GM18499 (cell line): Measurements from ENCODE around the gene ZFHX3.

Source experiments
- ATAC-seq: cut with Tn5 transposase; IDR thresholded peaks from one replicate; pipeline ENCODE4 v1.9.1; 2021; ENCODE audit warnings: moderate number of reproducible peaks; ENCODE audit not compliant: insufficient read depth, unreplicated experiment

Gene ZFHX3

GRCh38 chr16:72985148-72985941 is 62.6 kb downstream of the ZFHX3 start:
- ATAC-seq: no peak

- ATAC-seq: no peak
Observed at GRCh38 chr16:72983728-72984350, 64.1 kb downstream of the ZFHX3 start.

- no peak for ATAC-seq
Observed at GRCh38 chr16:72983241-72983640, 64.7 kb downstream of the ZFHX3 start.

- no peak for ATAC-seq
Observed at GRCh38 chr16:72979974-72980373, 68.0 kb downstream of the ZFHX3 start.

- ATAC-seq: no peak
Observed at GRCh38 chr16:72978212-72978611, 69.7 kb downstream of the ZFHX3 start.

- no peak for ATAC-seq
Observed at GRCh38 chr16:72977127-72977526, 70.8 kb downstream of the ZFHX3 start.

- no peak for ATAC-seq
Observed at GRCh38 chr16:72976438-72977064, 71.4 kb downstream of the ZFHX3 start.

- ATAC-seq: no peak
Observed at GRCh38 chr16:72975809-72976437, 72.0 kb downstream of the ZFHX3 start.

GRCh38 chr16:72974142-72974769 is 73.7 kb downstream of the ZFHX3 start:
- ATAC-seq: no peak

GRCh38 chr16:72972878-72973571 is 74.9 kb downstream of the ZFHX3 start:
- ATAC-seq: no peak

GRCh38 chr16:72971370-72971769 is 76.6 kb downstream of the ZFHX3 start:
- no peak for ATAC-seq

- ATAC-seq: no peak
Observed at GRCh38 chr16:72970656-72971055, 77.3 kb downstream of the ZFHX3 start.

- no peak for ATAC-seq
Observed at GRCh38 chr16:72969812-72970211, 78.1 kb downstream of the ZFHX3 start.

GRCh38 chr16:72969146-72969545 is 78.8 kb downstream of the ZFHX3 start:
- ATAC-seq: no peak

- ATAC-seq: no peak
Observed at GRCh38 chr16:72967941-72968340, 80.0 kb downstream of the ZFHX3 start.

- no peak for ATAC-seq
Observed at GRCh38 chr16:72963533-72964315, 84.2 kb downstream of the ZFHX3 start.

GRCh38 chr16:72962347-72962746 is 85.6 kb downstream of the ZFHX3 start:
- ATAC-seq: no peak

GRCh38 chr16:72961863-72962262 is 86.1 kb downstream of the ZFHX3 start:
- no peak for ATAC-seq

- no peak for ATAC-seq
Observed at GRCh38 chr16:72961115-72961832, 86.7 kb downstream of the ZFHX3 start.
